Ascending aorta (tissue), 2 donors: Measurements from ENCODE around the gene FAM3D. TPM values are rescaled to one million over a fixed set of nuclear protein-coding genes. Genes with fewer than 3 reads are reported as not detected.
"Not testable (repeated sequence)": the region's sequence is repeated elsewhere in the genome, so short reads cannot be mapped to it uniquely, and the experiment has no call there.

Experiments used
- DNase-seq, 2 donors: peaks; one replicate each; pipeline ENCODE4 v3.0.0-alpha.2; 2019; ENCODE audit warnings: low spot score in 2 of 2
- H3K27ac ChIP-seq, 2 donors: fragments of 200-600 bp; sonication (generic); one replicate each; pipeline ENCODE4 v1.5.1; 2016 to 2017; ENCODE audit warnings: mild to moderate bottlenecking in 1 of 2
- H3K27me3 ChIP-seq: fragments of 200-600 bp; sonication (generic); one replicate; pipeline ENCODE4 v1.5.1; 2017
- H3K36me3 ChIP-seq, 2 donors: fragments of 200-600 bp; sonication (generic); one replicate each; pipeline ENCODE4 v1.5.1; 2016
- H3K4me1 ChIP-seq, 2 donors: fragments of 200-600 bp; sonication (generic); one replicate each; pipeline ENCODE4 v1.5.1; 2016 to 2017; ENCODE audit warnings: mild to moderate bottlenecking in 1 of 2
- H3K4me3 ChIP-seq, 2 donors: fragments of 200-600 bp; sonication (generic); one replicate each; pipeline ENCODE4 v1.5.1; 2016 to 2017; ENCODE audit warnings: mild to moderate bottlenecking in 1 of 2
- H3K9me3 ChIP-seq, 2 donors: fragments of 200-600 bp; sonication (generic); one replicate each; pipeline ENCODE4 v1.5.1; 2016
- CTCF ChIP-seq, 3 experiments: fragments of 200-600 bp in 2 of 3; fragments of 450-650 bp in 1 of 3; sonication (generic) in 2 of 3; IDR thresholded peaks; one replicate each; pipeline ENCODE4 v1.5.1; 2016 to 2019; ENCODE audit warnings: antibody characterized with exemption in 3 of 3, mild to moderate bottlenecking in 1 of 3, moderate library complexity in 1 of 3
- intact Hi-C: fragments of 100-400 bp; cut with DNase I; formaldehyde crosslinking; loops from one replicate; pipeline ENCODE4 v1.15.1; 2023
- total RNA-seq: library from RNA; depleted of rRNA; stranded (reverse); fragments of >200 nt; gene quantifications from one replicate; pipeline ENCODE4 v1.1.0, GENCODE V29; 2016

FAM3D gene
- total RNA-seq, 1 donor from 2014 or later = not detected

GRCh38 chr3:58680879-58681525 lies 14.4 kb upstream of the FAM3D start:
- intact Hi-C loops = no loop called here
- no peaks in the 10 kb centered on the region for H3K27me3 ChIP-seq
- no peak overlapping the region for H3K27ac ChIP-seq
- TF ChIP-seq CTCF (IDR thresholded peaks at IDR 0.05) = no peak
- no peak for DNase-seq
- no peaks in the 10 kb centered on the region for H3K36me3 ChIP-seq
- no peaks in the 10 kb centered on the region for H3K4me1 ChIP-seq
- H3K4me3 ChIP-seq = no peak overlapping the region
- H3K9me3 ChIP-seq = no peaks in the 10 kb centered on the region

GRCh38 chr3:58679974-58680666 lies 13.5 kb upstream of the FAM3D start:
- Histone ChIP-seq H3K9me3 (no peaks in the 10 kb centered on the region), H3K4me1 (no peaks in the 10 kb centered on the region), H3K27ac (no peak overlapping the region), H3K27me3 (no peaks in the 10 kb centered on the region), H3K4me3 (no peak overlapping the region), H3K36me3 (no peaks in the 10 kb centered on the region)
- no peak for TF ChIP-seq CTCF (IDR thresholded peaks at IDR 0.05)
- DNase-seq = no peak
- intact Hi-C loops = no loop called here

GRCh38 chr3:58679446-58679845 lies 12.9 kb upstream of the FAM3D start:
- Histone ChIP-seq H3K4me3 (no peak overlapping the region), H3K9me3 (no peaks in the 10 kb centered on the region), H3K27me3 (no peaks in the 10 kb centered on the region), H3K27ac (no peak overlapping the region), H3K4me1 (no peaks in the 10 kb centered on the region), H3K36me3 (no peaks in the 10 kb centered on the region)
- intact Hi-C loops = no loop called here
- DNase-seq = no peak
- TF ChIP-seq CTCF (IDR thresholded peaks at IDR 0.05) = no peak

GRCh38 chr3:58678177-58678970 lies 11.8 kb upstream of the FAM3D start:
- H3K9me3 ChIP-seq, H3K27ac ChIP-seq, H3K4me1 ChIP-seq, H3K27me3 ChIP-seq, H3K36me3 ChIP-seq, intact Hi-C loops, H3K4me3 ChIP-seq, DNase-seq: not testable (repeated sequence)

- no peak for TF ChIP-seq CTCF (IDR thresholded peaks at IDR 0.05)
- H3K27ac ChIP-seq = no peak overlapping the region
- no peaks in the 10 kb centered on the region for H3K9me3 ChIP-seq
- no peak overlapping the region for H3K4me3 ChIP-seq
- no peak for DNase-seq
- H3K36me3 ChIP-seq = no peaks in the 10 kb centered on the region
- H3K4me1 ChIP-seq = no peaks in the 10 kb centered on the region
- H3K27me3 ChIP-seq = no peaks in the 10 kb centered on the region
- intact Hi-C loops = no loop called here
Observed at GRCh38 chr3:58672880-58673279, 6.3 kb upstream of the FAM3D start.

- intact Hi-C loops = no loop called here
- Histone ChIP-seq H3K9me3 (no peaks in the 10 kb centered on the region), H3K36me3 (no peaks in the 10 kb centered on the region), H3K27me3 (no peaks in the 10 kb centered on the region), H3K4me1 (no peaks in the 10 kb centered on the region), H3K4me3 (no peak overlapping the region), H3K27ac (no peak overlapping the region)
- no peak for DNase-seq
- TF ChIP-seq CTCF (IDR thresholded peaks at IDR 0.05) = no peak
Observed at GRCh38 chr3:58672451-58672850, 5.9 kb upstream of the FAM3D start.
